Esophagus squamous epithelium (tissue), 4 donors: ENCODE measurements around the gene RPS6KA1.
"Not testable (repeated sequence)": the region's sequence is repeated elsewhere in the genome, so short reads cannot be mapped to it uniquely, and the experiment has no call there.

Experiments used
- CTCF ChIP-seq, 6 experiments: fragments of 450-650 bp in 4 of 6; fragments of 200-600 bp in 2 of 6; sonication (generic) in 2 of 6; IDR thresholded peaks; one replicate each; pipeline ENCODE4 v1.5.1; 2016 to 2019; ENCODE audit warnings: antibody characterized with exemption in 6 of 6, mild to moderate bottlenecking in 4 of 6, moderate library complexity in 4 of 6
- POLR2A ChIP-seq, 4 donors: fragments of 450-650 bp; IDR thresholded peaks; one replicate each; pipeline ENCODE4 v1.6.1; 2017; ENCODE audit warnings: antibody characterized with exemption in 4 of 4, mild to moderate bottlenecking in 4 of 4, moderate library complexity in 3 of 4

GRCh38 chr1:26584588-26584987, 55.0 kb downstream of the RPS6KA1 start:
- TF ChIP-seq POLR2A, CTCF (IDR thresholded peaks at IDR 0.05): not testable (repeated sequence)
